Mesothelial cell of epicardium (in vitro differentiated cells): ENCODE results near the gene TRIB2. TPM values are rescaled to one million over a fixed set of nuclear protein-coding genes. Genes with fewer than 3 reads are reported as not detected.

Experiments
- DNase-seq, 2 experiments: peaks; one replicate each; pipeline ENCODE4 v3.0.0; 2021; ENCODE audit warnings: low spot score in 2 of 2; ENCODE audit not compliant: unreplicated experiment in 2 of 2
- H3K27ac Mint-ChIP-seq: 2 replicates; pipeline ENCODE4 v1.8.0; 2021; ENCODE audit warnings: mixed read lengths
- H3K27me3 Mint-ChIP-seq: 2 replicates; pipeline ENCODE4 v1.8.0; 2021; ENCODE audit warnings: low read depth, mixed read lengths
- H3K36me3 Mint-ChIP-seq: 2 replicates; pipeline ENCODE4 v1.8.0; 2021; ENCODE audit warnings: mixed read lengths
- H3K4me1 Mint-ChIP-seq: 2 replicates; pipeline ENCODE4 v1.8.0; 2021; ENCODE audit warnings: mixed read lengths
- H3K4me3 Mint-ChIP-seq: 2 replicates; pipeline ENCODE4 v1.8.0; 2021; ENCODE audit warnings: mild to moderate bottlenecking, moderate library complexity, mixed read lengths
- H3K9me3 Mint-ChIP-seq: 2 replicates; pipeline ENCODE4 v1.8.0; 2021; ENCODE audit warnings: mixed read lengths
- CTCF ChIP-seq: fragments of 200-600 bp; sonication (generic); IDR thresholded peaks from one replicate; pipeline ENCODE4 v1.5.0; 2021; ENCODE audit warnings: antibody characterized with exemption; ENCODE audit not compliant: unreplicated experiment
- total RNA-seq: library from RNA; stranded (reverse); gene quantifications from 3 replicates; pipeline ENCODE4 v1.2.1, GENCODE V29; 2021

The TRIB2 gene
- total RNA-seq, 1 donor from 2014 or later = 25.4 TPM

GRCh38 chr2:12688091-12688490 is 28.6 kb upstream of the TRIB2 start:
- peaks cover 16% of the 10 kb centered on the region for H3K4me1 Mint-ChIP-seq
- no peaks in the 10 kb centered on the region for H3K27me3 Mint-ChIP-seq
- H3K27ac Mint-ChIP-seq = no peak overlapping the region
- no peak overlapping the region for H3K4me3 Mint-ChIP-seq
- peaks cover 2% of the 10 kb centered on the region for H3K36me3 Mint-ChIP-seq
- peaks cover 29% of the 10 kb centered on the region for H3K9me3 Mint-ChIP-seq
- no peak for DNase-seq
- no peak for TF ChIP-seq CTCF

GRCh38 chr2:12688893-12689292 is 27.8 kb upstream of the TRIB2 start:
- no peak for TF ChIP-seq CTCF
- Mint-ChIP-seq H3K4me3 (no peak overlapping the region), H3K9me3 (peaks cover 37% of the 10 kb centered on the region), H3K27ac (no peak overlapping the region), H3K36me3 (peaks cover 2% of the 10 kb centered on the region), H3K27me3 (no peaks in the 10 kb centered on the region), H3K4me1 (peaks cover 14% of the 10 kb centered on the region)
- DNase-seq = no peak

GRCh38 chr2:12693509-12693908 is 23.2 kb upstream of the TRIB2 start:
- peaks cover 2% of the 10 kb centered on the region for H3K4me1 Mint-ChIP-seq
- peaks cover 45% of the 10 kb centered on the region for H3K9me3 Mint-ChIP-seq
- H3K27ac Mint-ChIP-seq = no peak overlapping the region
- H3K27me3 Mint-ChIP-seq = no peaks in the 10 kb centered on the region
- DNase-seq = no peak
- no peak for TF ChIP-seq CTCF
- H3K4me3 Mint-ChIP-seq = no peak overlapping the region
- peaks cover 2% of the 10 kb centered on the region for H3K36me3 Mint-ChIP-seq

GRCh38 chr2:12694990-12695774 is 21.6 kb upstream of the TRIB2 start:
- TF ChIP-seq CTCF = no peak
- H3K4me3 Mint-ChIP-seq = no peak overlapping the region
- H3K27ac Mint-ChIP-seq = no peak overlapping the region
- DNase-seq = no peak
- no peaks in the 10 kb centered on the region for H3K4me1 Mint-ChIP-seq
- peaks cover 2% of the 10 kb centered on the region for H3K27me3 Mint-ChIP-seq
- H3K36me3 Mint-ChIP-seq = no peaks in the 10 kb centered on the region
- peaks cover 39% of the 10 kb centered on the region for H3K9me3 Mint-ChIP-seq

- peaks cover 19% of the 10 kb centered on the region for H3K9me3 Mint-ChIP-seq
Measured at GRCh38 chr2:12697617-12698016, 19.1 kb upstream of the TRIB2 start.

More at GRCh38 chr2:12697617-12698016, 19.1 kb upstream of the TRIB2 start:
- no peak for DNase-seq
- no peak for TF ChIP-seq CTCF
- H3K4me1 Mint-ChIP-seq = no peaks in the 10 kb centered on the region
- peaks cover 2% of the 10 kb centered on the region for H3K27me3 Mint-ChIP-seq
- no peak overlapping the region for H3K27ac Mint-ChIP-seq
- no peak overlapping the region for H3K4me3 Mint-ChIP-seq
- no peaks in the 10 kb centered on the region for H3K36me3 Mint-ChIP-seq
